Hematopoietic multipotent progenitor cell treated with erythropoietin and hydrocortisone succinate and interleukin-3 and kit ligand, for 8 days (in vitro differentiated cells): ENCODE data around the gene IRF2.
"Not testable (repeated sequence)": the region's sequence is repeated elsewhere in the genome, so short reads cannot be mapped to it uniquely, and the experiment has no call there.

Source experiments
- DNase-seq: peaks from one replicate; pipeline ENCODE4 v3.0.0-alpha.2; 2015

Gene IRF2

GRCh38 chr4:184342857-184343237 lies 131.5 kb downstream of the IRF2 start:
- DNase-seq, result not testable (repeated sequence)

- peak; percentile 13 for DNase-seq
Observed at GRCh38 chr4:184342167-184342856, 132.0 kb downstream of the IRF2 start.

- peak; percentile 95 for DNase-seq
Observed at GRCh38 chr4:184339398-184340193, 134.8 kb downstream of the IRF2 start.

- no peak for DNase-seq
Observed at GRCh38 chr4:184337907-184338306, 136.4 kb downstream of the IRF2 start.
